Measurements from ENCODE around the gene PROZ.

Gene PROZ

GRCh38 chr13:113182046-113182445, 23.6 kb downstream of the PROZ start:
- DNase-seq = no peak

GRCh38 chr13:113183450-113184129, 25.1 kb downstream of the PROZ start:
- DNase-seq = no peak

GRCh38 chr13:113184568-113185440, 26.4 kb downstream of the PROZ start:
- peak; percentile 47 for DNase-seq

- no peak for DNase-seq
These were observed 27.8 kb downstream of the PROZ start for GRCh38 chr13:113186061-113186900.

GRCh38 chr13:113187263-113187669, 28.8 kb downstream of the PROZ start:
- peak; percentile 63 for DNase-seq

- no peak for DNase-seq
These were observed 29.6 kb downstream of the PROZ start for GRCh38 chr13:113187883-113188665.

- no peak for DNase-seq
These were observed 31.7 kb downstream of the PROZ start for GRCh38 chr13:113190181-113190580.

- DNase-seq = no peak
These were observed 33.8 kb downstream of the PROZ start for GRCh38 chr13:113192279-113192678.

- DNase-seq = no peak
These were observed 34.5 kb downstream of the PROZ start for GRCh38 chr13:113192902-113193301.

- DNase-seq = no peak
These were observed 36.9 kb downstream of the PROZ start for GRCh38 chr13:113195360-113195759.

- DNase-seq = no peak
These were observed 38.7 kb downstream of the PROZ start for GRCh38 chr13:113196970-113197737.

GRCh38 chr13:113201815-113202214, 43.4 kb downstream of the PROZ start:
- no peak for DNase-seq

- DNase-seq = no peak
These were observed 44.5 kb downstream of the PROZ start for GRCh38 chr13:113202912-113203311.

GRCh38 chr13:113203507-113204377, 45.3 kb downstream of the PROZ start:
- no peak for DNase-seq

- DNase-seq = no peak
These were observed 45.9 kb downstream of the PROZ start for GRCh38 chr13:113204378-113204734.

GRCh38 chr13:113205428-113205931, 47.0 kb downstream of the PROZ start:
- no peak for DNase-seq

GRCh38 chr13:113207460-113207859, 49.0 kb downstream of the PROZ start:
- DNase-seq = no peak

- DNase-seq = no peak
These were observed 49.5 kb downstream of the PROZ start for GRCh38 chr13:113207890-113208420.

- DNase-seq = peak; percentile 92
These were observed 50.2 kb downstream of the PROZ start, which contains the start of gene PCID2 for GRCh38 chr13:113208421-113209335. Gene PCID2, minus strand, starts transcription at chr13:113208669. Its CDS starts 35 bp downstream, at chr13:113208634.
